GM23338 (cell line): ENCODE data around the gene DLG2. TPM values are rescaled to one million over a fixed set of nuclear protein-coding genes. Genes with fewer than 3 reads are reported as not detected.

Experiments
- ATAC-seq: fragments of 200-7000 bp; cut with Tn5 transposase; 3 replicates; pipeline ENCODE4 v1.9.1; 2020
- DNase-seq: peaks from one replicate; pipeline ENCODE4 v3.0.0-alpha.2; 2015; ENCODE audit warnings: low spot score
- H2AFZ ChIP-seq: fragments of 200-600 bp; sonication (generic); 2 replicates; pipeline ENCODE4 v1.8.0; 2016; ENCODE audit warnings: antibody characterized with exemption, mild to moderate bottlenecking, moderate library complexity
- H3F3A ChIP-seq: fragments of 200-600 bp; sonication (generic); replicated peaks from 2 replicates; pipeline ENCODE4 v1.8.0; 2017; ENCODE audit warnings: antibody characterized with exemption, mixed run types, low read depth
- H3K27ac ChIP-seq: fragments of 200-600 bp; sonication (generic); 2 replicates; pipeline ENCODE4 v1.6.1; 2016; ENCODE audit warnings: low read depth
- H3K27me3 ChIP-seq: fragments of 200-600 bp; sonication (generic); 2 replicates; pipeline ENCODE4 v1.8.0; 2016; ENCODE audit warnings: mild to moderate bottlenecking, mixed run types, moderate library complexity; ENCODE audit not compliant: insufficient read depth
- H3K36me3 ChIP-seq: fragments of 200-600 bp; sonication (generic); 2 replicates; pipeline ENCODE4 v1.8.0; 2016; ENCODE audit warnings: mild to moderate bottlenecking; ENCODE audit not compliant: insufficient read depth
- H3K4me1 ChIP-seq: fragments of 200-600 bp; sonication (generic); 2 replicates; pipeline ENCODE4 v1.8.0; 2016; ENCODE audit warnings: mild to moderate bottlenecking, moderate library complexity; ENCODE audit not compliant: insufficient read depth
- H3K4me2 ChIP-seq: fragments of 200-600 bp; sonication (generic); 2 replicates; pipeline ENCODE4 v1.7.1; 2017; ENCODE audit warnings: mixed run types
- H3K4me3 ChIP-seq: fragments of 200-600 bp; sonication (generic); 2 replicates; pipeline ENCODE4 v1.6.1; 2016; ENCODE audit warnings: mixed run types
- H3K79me2 ChIP-seq: fragments of 200-600 bp; sonication (generic); replicated peaks from 2 replicates; pipeline ENCODE4 v1.8.0; 2017; ENCODE audit warnings: mild to moderate bottlenecking; ENCODE audit not compliant: insufficient read depth
- H3K9me2 ChIP-seq: fragments of 200-600 bp; sonication (generic); 2 replicates; pipeline ENCODE4 v1.8.0; 2017; ENCODE audit not compliant: insufficient read depth
- H4K20me1 ChIP-seq: fragments of 200-600 bp; sonication (generic); replicated peaks from 2 replicates; pipeline ENCODE4 v1.8.0; 2017; ENCODE audit warnings: mild to moderate bottlenecking; ENCODE audit not compliant: insufficient read depth
- H3K27ac Mint-ChIP-seq: 2 replicates; pipeline ENCODE4 v1.8.0; 2020; ENCODE audit warnings: inconsistent platforms, mild to moderate bottlenecking, moderate library complexity, mixed read lengths
- H3K27me3 Mint-ChIP-seq: 3 replicates; pipeline ENCODE4 v1.8.0; 2022; ENCODE audit warnings: low read depth, mild to moderate bottlenecking, moderate library complexity, mixed read lengths, inconsistent platforms; ENCODE audit not compliant: insufficient read depth, poor library complexity
- H3K36me3 Mint-ChIP-seq: 3 replicates; pipeline ENCODE4 v1.8.0; 2021; ENCODE audit warnings: low read depth, mild to moderate bottlenecking, inconsistent platforms, moderate library complexity, mixed read lengths
- H3K4me1 Mint-ChIP-seq: 3 replicates; pipeline ENCODE4 v1.8.0; 2020; ENCODE audit warnings: mild to moderate bottlenecking, inconsistent platforms, mixed read lengths
- H3K4me3 Mint-ChIP-seq: 3 replicates; pipeline ENCODE4 v1.8.0; 2021; ENCODE audit warnings: moderate library complexity, mild to moderate bottlenecking, inconsistent platforms, mixed read lengths
- H3K9me3 Mint-ChIP-seq: 3 replicates; pipeline ENCODE4 v1.8.0; 2020; ENCODE audit warnings: moderate library complexity, mild to moderate bottlenecking, inconsistent platforms, mixed read lengths
- EZH2 ChIP-seq: fragments of 200-600 bp; sonication (generic); IDR thresholded peaks from one replicate; pipeline ENCODE4 v1.8.0; 2017; ENCODE audit warnings: antibody characterized with exemption, mild to moderate bottlenecking, low read depth; ENCODE audit not compliant: unreplicated experiment
- NANOG ChIP-seq: IDR thresholded peaks from 2 replicates; pipeline ENCODE4 v1.6.1; 2016; ENCODE audit warnings: antibody characterized with exemption, borderline replicate concordance
- POLR2AphosphoS5 ChIP-seq: IDR thresholded peaks from 2 replicates; pipeline ENCODE4 v1.6.1; 2016; ENCODE audit warnings: antibody characterized with exemption, low read depth
- STAT1 ChIP-seq: IDR thresholded peaks from one replicate; pipeline ENCODE4 v1.6.1; 2016; ENCODE audit warnings: antibody characterized with exemption; ENCODE audit not compliant: unreplicated experiment
- ZNF331 ChIP-seq: fragments of 250-450 bp; sonication (Bioruptor Pico); IDR thresholded peaks from 2 replicates; pipeline ENCODE4 v1.5.0; 2020; ENCODE audit warnings: low read depth, mild to moderate bottlenecking, moderate library complexity
- polyA plus RNA-seq: library from polyadenylated mRNA; unstranded; fragments of >200 nt; fragmentation: Nextera tagmentation; extraction: Ambion mirVana; gene quantifications from 2 replicates; pipeline ENCODE4 v1.2.1, GENCODE V29; 2016
- total RNA-seq: library from RNA; depleted of rRNA; stranded (reverse); fragments of >200 nt; shearing (Covaris generic); gene quantifications from 2 replicates; pipeline ENCODE4 v1.2.3, GENCODE V29; 2014
- TF ChIP-seq, protein P1 (sequence below): fragments of 250-450 bp; sonication (Bioruptor Pico); IDR thresholded peaks from 2 replicates; pipeline ENCODE4 v1.5.0; 2020; ENCODE audit warnings: mild to moderate bottlenecking, moderate library complexity
- TF ChIP-seq, protein P2 (sequence below): IDR thresholded peaks from one replicate; pipeline ENCODE4 v1.6.1; 2018; ENCODE audit warnings: antibody characterized with exemption; ENCODE audit not compliant: unreplicated experiment

DLG2 gene
- total and polyA plus RNA-seq, 2 experiments from 2014 or later, result 19.8 to 21.5 TPM

DNA sequence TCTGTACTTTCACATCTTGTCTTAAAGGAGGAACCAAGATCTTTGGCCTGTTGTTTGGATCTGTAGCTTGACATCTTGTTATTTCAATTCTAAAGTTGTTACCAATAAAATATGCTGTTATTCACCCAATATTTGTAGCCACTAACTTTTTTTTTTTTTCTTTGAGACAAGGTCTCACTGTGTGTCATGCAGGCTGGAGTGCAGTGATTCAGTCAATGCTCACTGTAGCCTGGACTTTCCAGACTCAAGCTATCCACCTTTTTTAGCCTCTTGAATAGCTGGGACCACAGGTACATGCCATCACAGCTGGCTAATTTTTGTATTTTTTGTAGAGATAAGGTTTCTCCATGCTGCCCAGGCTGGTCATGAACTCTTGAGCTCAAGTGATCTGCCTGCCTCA is 769.4 kb downstream of the DLG2 start (continued):
- TF ChIP-seq, protein P1, sequence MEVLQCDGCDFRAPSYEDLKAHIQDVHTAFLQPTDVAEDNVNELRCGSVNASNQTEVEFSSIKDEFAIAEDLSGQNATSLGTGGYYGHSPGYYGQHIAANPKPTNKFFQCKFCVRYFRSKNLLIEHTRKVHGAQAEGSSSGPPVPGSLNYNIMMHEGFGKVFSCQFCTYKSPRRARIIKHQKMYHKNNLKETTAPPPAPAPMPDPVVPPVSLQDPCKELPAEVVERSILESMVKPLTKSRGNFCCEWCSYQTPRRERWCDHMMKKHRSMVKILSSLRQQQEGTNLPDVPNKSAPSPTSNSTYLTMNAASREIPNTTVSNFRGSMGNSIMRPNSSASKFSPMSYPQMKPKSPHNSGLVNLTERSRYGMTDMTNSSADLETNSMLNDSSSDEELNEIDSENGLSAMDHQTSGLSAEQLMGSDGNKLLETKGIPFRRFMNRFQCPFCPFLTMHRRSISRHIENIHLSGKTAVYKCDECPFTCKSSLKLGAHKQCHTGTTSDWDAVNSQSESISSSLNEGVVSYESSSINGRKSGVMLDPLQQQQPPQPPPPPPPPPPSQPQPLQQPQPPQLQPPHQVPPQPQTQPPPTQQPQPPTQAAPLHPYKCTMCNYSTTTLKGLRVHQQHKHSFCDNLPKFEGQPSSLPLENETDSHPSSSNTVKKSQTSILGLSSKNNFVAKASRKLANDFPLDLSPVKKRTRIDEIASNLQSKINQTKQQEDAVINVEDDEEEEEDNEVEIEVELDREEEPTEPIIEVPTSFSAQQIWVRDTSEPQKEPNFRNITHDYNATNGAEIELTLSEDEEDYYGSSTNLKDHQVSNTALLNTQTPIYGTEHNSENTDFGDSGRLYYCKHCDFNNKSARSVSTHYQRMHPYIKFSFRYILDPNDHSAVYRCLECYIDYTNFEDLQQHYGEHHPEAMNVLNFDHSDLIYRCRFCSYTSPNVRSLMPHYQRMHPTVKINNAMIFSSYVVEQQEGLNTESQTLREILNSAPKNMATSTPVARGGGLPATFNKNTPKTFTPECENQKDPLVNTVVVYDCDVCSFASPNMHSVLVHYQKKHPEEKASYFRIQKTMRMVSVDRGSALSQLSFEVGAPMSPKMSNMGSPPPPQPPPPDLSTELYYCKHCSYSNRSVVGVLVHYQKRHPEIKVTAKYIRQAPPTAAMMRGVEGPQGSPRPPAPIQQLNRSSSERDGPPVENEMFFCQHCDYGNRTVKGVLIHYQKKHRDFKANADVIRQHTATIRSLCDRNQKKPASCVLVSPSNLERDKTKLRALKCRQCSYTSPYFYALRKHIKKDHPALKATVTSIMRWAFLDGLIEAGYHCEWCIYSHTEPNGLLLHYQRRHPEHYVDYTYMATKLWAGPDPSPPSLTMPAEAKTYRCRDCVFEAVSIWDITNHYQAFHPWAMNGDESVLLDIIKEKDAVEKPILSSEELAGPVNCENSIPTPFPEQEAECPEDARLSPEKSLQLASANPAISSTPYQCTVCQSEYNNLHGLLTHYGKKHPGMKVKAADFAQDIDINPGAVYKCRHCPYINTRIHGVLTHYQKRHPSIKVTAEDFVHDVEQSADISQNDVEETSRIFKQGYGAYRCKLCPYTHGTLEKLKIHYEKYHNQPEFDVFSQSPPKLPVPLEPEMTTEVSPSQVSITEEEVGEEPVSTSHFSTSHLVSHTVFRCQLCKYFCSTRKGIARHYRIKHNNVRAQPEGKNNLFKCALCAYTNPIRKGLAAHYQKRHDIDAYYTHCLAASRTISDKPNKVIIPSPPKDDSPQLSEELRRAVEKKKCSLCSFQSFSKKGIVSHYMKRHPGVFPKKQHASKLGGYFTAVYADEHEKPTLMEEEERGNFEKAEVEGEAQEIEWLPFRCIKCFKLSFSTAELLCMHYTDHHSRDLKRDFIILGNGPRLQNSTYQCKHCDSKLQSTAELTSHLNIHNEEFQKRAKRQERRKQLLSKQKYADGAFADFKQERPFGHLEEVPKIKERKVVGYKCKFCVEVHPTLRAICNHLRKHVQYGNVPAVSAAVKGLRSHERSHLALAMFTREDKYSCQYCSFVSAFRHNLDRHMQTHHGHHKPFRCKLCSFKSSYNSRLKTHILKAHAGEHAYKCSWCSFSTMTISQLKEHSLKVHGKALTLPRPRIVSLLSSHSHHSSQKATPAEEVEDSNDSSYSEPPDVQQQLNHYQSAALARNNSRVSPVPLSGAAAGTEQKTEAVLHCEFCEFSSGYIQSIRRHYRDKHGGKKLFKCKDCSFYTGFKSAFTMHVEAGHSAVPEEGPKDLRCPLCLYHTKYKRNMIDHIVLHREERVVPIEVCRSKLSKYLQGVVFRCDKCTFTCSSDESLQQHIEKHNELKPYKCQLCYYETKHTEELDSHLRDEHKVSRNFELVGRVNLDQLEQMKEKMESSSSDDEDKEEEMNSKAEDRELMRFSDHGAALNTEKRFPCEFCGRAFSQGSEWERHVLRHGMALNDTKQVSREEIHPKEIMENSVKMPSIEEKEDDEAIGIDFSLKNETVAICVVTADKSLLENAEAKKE (CRISPR knock-in tag), result no peak
- TF ChIP-seq ZNF331 (CRISPR knock-in tag) (no peak), STAT1 (no peak)

DNA sequence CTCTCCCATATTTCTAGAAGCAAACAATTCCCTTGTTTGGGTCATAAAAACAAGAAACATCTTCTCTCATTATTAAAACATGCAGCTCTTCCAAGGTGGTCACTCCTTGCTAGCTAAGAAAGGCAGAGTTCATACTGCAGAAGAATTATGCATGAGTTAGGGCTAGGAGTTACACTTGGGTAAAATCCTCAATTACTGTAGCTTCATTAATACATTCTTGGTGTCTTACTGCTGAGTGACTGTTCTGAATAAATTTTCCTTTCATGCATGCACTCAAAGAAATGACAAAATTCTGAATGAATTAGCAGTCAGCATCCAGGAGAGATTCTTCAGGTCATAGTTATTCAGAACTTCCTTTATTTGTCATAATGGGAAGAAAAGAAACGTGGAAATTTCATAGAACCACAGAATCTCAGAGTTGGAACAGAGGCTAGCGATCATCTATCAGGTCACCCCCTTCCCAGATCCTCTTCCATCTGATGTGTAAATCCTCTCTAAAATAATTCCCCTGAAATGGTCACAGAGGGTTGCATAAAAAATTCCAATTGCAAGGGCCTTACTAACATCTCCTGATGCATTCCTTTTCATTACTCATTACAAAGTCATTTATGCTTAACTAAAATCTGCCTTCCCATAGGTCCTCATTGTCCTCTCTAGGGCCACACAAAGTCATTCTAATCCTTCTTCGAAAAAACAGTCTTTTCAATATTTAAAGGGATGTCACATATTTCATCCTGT is 771.5 kb downstream of the DLG2 start:
- H4K20me1 ChIP-seq, result no peaks in the 10 kb centered on the region
- H3F3A ChIP-seq, result no peaks in the 10 kb centered on the region
- peaks cover 6% of the 10 kb centered on the region; the same call in 1 of the 2 replicates for H3K9me2 ChIP-seq
- H2AFZ ChIP-seq, result no peak overlapping the region
- Mint-ChIP-seq H3K9me3 (no peaks in the 10 kb centered on the region), H3K4me3 (no peak overlapping the region), H3K4me1 (peaks cover 6% of the 10 kb centered on the region; the same call in 2 of the 3 replicates), H3K36me3 (no peaks in the 10 kb centered on the region), H3K27me3 (no peaks in the 10 kb centered on the region), H3K27ac (no peak overlapping the region)
- no peak overlapping the region for H3K4me2 ChIP-seq
- no peak overlapping the region for H3K27ac ChIP-seq
- no peaks in the 10 kb centered on the region for H3K27me3 ChIP-seq
- no peaks in the 10 kb centered on the region for H3K79me2 ChIP-seq
- H3K36me3 ChIP-seq, result no peaks in the 10 kb centered on the region
- no peaks in the 10 kb centered on the region for H3K4me1 ChIP-seq
- ATAC-seq, result no peak
- DNase-seq, result no peak
- no peak overlapping the region for H3K4me3 ChIP-seq
- TF ChIP-seq NANOG, result no peak
- TF ChIP-seq POLR2AphosphoS5, result no peak
- TF ChIP-seq, protein P2, sequence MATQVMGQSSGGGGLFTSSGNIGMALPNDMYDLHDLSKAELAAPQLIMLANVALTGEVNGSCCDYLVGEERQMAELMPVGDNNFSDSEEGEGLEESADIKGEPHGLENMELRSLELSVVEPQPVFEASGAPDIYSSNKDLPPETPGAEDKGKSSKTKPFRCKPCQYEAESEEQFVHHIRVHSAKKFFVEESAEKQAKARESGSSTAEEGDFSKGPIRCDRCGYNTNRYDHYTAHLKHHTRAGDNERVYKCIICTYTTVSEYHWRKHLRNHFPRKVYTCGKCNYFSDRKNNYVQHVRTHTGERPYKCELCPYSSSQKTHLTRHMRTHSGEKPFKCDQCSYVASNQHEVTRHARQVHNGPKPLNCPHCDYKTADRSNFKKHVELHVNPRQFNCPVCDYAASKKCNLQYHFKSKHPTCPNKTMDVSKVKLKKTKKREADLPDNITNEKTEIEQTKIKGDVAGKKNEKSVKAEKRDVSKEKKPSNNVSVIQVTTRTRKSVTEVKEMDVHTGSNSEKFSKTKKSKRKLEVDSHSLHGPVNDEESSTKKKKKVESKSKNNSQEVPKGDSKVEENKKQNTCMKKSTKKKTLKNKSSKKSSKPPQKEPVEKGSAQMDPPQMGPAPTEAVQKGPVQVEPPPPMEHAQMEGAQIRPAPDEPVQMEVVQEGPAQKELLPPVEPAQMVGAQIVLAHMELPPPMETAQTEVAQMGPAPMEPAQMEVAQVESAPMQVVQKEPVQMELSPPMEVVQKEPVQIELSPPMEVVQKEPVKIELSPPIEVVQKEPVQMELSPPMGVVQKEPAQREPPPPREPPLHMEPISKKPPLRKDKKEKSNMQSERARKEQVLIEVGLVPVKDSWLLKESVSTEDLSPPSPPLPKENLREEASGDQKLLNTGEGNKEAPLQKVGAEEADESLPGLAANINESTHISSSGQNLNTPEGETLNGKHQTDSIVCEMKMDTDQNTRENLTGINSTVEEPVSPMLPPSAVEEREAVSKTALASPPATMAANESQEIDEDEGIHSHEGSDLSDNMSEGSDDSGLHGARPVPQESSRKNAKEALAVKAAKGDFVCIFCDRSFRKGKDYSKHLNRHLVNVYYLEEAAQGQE, result no peak
- no peak for TF ChIP-seq EZH2
